Glomerular endothelial cell (primary cell): Measurements from ENCODE around the gene REV3L. TPM values are rescaled to one million over a fixed set of nuclear protein-coding genes. Genes with fewer than 3 reads are reported as not detected.

ENCODE experiments used
- DNase-seq: peaks from one replicate; pipeline ENCODE4 v3.0.0-alpha.2; 2011; ENCODE audit warnings: low read depth, low spot score; ENCODE audit errors: extremely low read depth
- total RNA-seq: library from RNA; depleted of rRNA; stranded (reverse); fragments of >200 nt; gene quantifications from 2 replicates; pipeline ENCODE4 v1.2.3, GENCODE V29; 2015

Gene REV3L
- total RNA-seq, 1 donor from 2014 or later: 29.4 TPM

GRCh38 chr6:111471533-111471932, 11.5 kb downstream of the REV3L start:
- DNase-seq: no peak

DNA sequence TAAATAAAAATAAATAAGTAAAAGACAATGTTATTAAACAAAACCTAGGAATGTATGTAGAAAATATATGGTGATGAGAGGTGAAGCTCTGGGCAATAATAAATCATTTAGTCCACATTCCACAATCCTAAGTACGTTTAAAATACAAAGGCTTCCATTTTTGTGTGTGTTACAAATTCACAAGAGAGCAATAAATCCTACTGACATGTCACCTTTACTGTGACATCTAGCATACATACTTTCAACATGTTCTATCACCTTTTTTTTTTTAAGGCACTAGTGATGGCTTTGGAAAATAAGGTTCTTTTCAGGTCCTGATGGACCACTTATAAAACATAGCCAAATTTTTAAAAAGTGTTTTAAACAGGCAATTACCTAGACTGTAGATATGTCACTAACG, 12.0 kb downstream of the REV3L start:
- DNase-seq: no peak

- DNase-seq: no peak
These were observed 13.5 kb downstream of the REV3L start for GRCh38 chr6:111469543-111469942.

DNA sequence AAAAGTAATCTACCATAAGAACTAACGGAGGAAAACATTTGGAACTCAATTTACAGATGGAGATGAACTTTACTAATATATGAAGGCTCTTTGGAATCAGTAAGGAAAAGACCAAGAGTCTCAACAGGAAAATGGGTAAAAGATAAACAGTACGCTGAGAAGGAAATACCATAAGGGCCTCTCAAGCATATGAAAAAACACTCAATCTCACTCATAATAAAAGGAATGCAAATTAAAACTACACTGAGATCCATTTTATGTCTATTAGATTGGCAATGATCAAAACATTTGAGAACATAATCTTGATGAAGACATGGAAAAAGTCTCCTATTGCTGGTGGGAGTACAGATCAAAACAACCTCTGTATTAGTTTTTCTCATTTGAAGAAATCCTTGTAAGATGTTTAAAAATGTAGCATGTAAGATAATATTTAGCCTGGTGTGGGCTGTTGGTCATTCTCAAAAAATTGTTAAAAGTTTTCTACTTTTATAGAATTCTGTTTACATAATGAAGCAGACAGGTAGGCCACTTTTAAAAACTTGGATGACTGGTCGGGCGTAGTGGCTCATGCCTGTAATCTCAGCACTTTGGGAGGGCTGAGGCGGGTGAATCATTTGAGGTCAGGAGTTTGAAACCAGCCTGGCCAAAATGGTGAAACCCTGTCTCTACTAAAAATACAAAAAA, 14.5 kb downstream of the REV3L start:
- no peak for DNase-seq

- no peak for DNase-seq
These were observed 18.8 kb downstream of the REV3L start for GRCh38 chr6:111464184-111464583.

GRCh38 chr6:111462770-111463391, 20.1 kb downstream of the REV3L start:
- DNase-seq: no peak

- DNase-seq: no peak
These were observed 21.2 kb downstream of the REV3L start for GRCh38 chr6:111461860-111462259.

GRCh38 chr6:111458670-111459232, 24.3 kb downstream of the REV3L start:
- DNase-seq: no peak

DNA sequence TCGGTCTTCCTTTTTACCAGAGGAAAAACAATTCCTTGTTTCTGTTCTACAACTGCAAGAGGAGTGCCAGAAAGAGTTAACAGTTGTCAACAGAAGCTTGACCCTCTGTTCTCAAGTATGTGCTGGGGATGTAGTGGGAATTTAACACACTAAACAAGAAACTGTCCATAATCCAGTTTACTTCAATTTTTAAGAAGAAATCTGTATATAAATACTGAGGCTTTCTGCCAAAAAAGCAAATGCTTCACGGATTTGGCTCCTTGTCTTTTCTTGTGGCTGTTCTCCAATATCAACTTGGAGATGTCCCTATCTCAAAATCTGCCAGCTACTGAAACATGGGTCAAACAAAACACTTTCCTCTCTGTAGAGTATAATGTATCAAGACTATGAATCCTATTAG, 26.8 kb downstream of the REV3L start:
- no peak for DNase-seq

DNA sequence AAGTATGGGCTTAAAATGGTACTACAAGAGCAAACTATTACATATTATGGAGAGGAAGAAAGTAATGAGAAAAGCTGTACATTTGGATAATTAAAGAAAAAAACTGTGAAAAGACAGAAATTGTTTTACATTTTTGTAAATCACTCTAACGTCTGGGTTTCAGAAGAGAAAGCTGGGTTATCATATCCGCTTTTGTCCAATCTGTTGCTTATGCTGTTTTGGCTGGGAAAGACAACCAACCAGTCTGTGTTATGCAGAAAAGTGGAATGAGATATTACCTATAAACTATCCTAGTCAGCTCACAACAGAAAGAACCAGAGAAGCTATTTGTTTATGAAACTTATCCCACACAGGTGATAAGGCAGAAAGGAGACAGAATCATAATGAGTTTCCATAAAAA, 32.4 kb downstream of the REV3L start:
- no peak for DNase-seq

GRCh38 chr6:111450087-111450486, 32.9 kb downstream of the REV3L start:
- DNase-seq: no peak

- no peak for DNase-seq
These were observed 33.9 kb downstream of the REV3L start for GRCh38 chr6:111449129-111449528.

- no peak for DNase-seq
These were observed 36.0 kb downstream of the REV3L start for GRCh38 chr6:111447051-111447450.

GRCh38 chr6:111445861-111446267, 37.2 kb downstream of the REV3L start:
- DNase-seq: no peak

- no peak for DNase-seq
These were observed 38.2 kb downstream of the REV3L start for GRCh38 chr6:111444794-111445193.

DNA sequence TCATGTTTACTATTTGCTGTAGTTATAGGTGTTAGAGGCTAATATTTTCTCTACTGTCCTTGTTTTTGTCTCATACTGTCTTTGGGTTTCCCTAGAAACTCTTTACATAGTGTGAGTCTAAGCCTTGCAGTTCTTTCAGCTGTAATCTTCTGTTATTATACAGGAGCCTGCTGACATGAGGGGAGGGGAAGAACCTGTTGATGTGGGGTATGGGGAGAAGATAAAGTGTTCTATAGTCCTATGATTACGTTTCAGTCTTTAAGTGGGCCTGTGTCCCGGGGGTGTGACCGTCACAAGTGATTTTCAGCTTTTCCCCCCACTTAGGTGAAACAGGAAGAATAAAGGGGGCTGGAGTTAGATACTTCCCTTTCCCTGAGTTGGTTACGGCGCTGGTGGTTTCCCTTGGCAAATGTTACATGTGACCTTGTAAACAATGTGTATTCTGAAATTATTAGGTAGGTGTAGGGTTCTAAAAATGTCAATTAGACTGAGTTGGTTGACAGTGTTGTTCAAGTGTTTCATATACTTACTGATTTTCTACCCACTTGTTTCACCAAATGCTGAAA, 41.3 kb downstream of the REV3L start:
- no peak for DNase-seq

GRCh38 chr6:111439171-111439570, 43.8 kb downstream of the REV3L start:
- DNase-seq: no peak

- DNase-seq: no peak
These were observed 45.4 kb downstream of the REV3L start for GRCh38 chr6:111437573-111437972.

DNA sequence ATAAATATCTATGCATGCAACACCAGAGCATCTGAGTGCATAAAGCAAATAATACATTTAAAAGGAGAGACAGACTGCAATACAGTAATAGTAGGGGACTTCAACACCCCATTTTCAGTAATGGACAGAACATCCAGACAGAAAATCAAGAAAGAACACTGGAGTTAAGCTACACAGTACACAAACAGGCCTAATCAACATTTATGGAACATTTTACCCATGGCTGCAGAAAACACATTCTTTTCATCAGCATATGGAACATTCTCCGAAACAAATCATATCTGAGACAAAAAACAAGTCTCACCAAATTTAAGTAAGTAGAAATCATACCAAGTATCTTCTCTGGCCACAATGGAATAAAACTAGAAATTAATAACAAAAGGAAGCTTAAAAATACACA, 50.5 kb downstream of the REV3L start:
- DNase-seq: no peak

DNA sequence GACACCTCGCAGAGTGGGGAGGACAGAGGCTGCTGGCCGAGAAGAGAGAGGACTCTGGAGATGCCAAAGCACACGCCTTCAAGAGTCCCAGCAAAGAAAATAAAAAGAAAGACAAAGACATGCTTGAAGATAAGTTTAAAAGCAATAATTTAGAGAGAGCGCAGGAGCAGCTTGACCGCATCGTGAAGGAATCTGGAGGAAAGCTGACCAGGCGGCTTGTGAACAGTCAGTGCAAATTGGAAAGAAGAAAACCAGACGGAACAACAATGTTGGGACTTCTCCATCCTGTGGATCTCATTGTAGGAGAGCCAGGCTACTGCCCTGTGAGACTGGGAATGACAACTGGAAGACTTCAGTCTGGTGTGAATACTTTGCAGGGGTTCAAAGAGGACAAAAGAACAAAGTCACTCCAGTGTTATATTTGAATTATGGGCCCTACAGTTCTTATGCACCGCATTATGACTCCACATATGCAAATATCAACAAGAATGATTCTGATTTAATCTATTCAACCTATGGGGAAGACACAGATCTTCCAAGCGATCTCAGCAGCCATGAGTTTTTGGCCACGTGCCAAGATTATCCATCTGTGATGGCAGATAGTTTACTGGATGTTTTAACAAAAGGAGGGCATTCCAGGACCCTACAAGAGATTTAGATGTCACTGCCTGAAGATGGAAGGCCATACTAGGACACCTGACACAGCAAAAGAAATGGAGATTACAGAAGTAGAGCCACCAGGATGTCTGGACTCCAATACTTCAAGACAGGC, 52.2 kb downstream of the REV3L start:
- no peak for DNase-seq

DNA sequence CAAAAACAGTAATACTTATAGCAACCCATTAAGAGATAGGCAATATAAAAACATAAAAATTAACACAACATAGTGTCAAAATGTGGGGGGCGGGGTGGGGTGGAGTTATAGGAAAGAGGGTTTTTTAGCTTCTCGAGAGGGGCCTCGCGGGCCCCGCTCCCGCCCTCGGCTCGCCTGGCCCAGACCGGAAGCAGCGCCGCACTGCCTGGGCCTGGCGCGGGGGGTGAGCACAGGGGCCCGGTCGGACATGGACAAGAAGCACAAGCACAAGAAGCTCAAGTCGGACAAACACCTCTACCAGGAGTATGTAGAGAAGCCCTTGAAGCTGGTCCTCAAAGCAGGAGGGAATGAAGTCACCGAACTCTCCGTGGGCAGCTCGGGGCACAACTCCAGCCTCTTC, 53.4 kb downstream of the REV3L start:
- DNase-seq: no peak
